ENCODE results near the gene SPRED2. TPM values are rescaled to one million over a fixed set of nuclear protein-coding genes. Genes with fewer than 3 reads are reported as not detected.

Gene SPRED2
- total and polyA plus RNA-seq, 4 donors = 6.7 to 7.5 (median 7.1) TPM

- 90% methylated on average over 7 of the region's 7 CpGs for WGBS
- no peaks in the 10 kb centered on the region for H3K9me3 ChIP-seq (ENCODE audit: control insufficient read depth in 4 of 4, low read length in 3 of 4)
- TF ChIP-seq FOXA1 (IDR thresholded peaks at IDR 0.05) (no peak), EGR1 (IDR thresholded peaks at IDR 0.05; ENCODE audit: low read depth in 2 of 2) (no peak), REST (IDR thresholded peaks at IDR 0.05) (no peak), MAX (IDR thresholded peaks at IDR 0.05) (no peak), HNF4A (conservative IDR thresholded peaks at IDR 0.05) (no peak), TAF1 (conservative IDR thresholded peaks at IDR 0.05) (no peak), ZBTB33 (IDR thresholded peaks at IDR 0.05) (no peak), FOXA2 (IDR thresholded peaks at IDR 0.05) (no peak), RAD21 (IDR thresholded peaks at IDR 0.05) (no peak), GABPA (IDR thresholded peaks at IDR 0.05 in 1 of 2, conservative IDR thresholded peaks at IDR 0.05 in 1 of 2) (no peak), HNF4G (IDR thresholded peaks at IDR 0.05) (no peak), YY1 (IDR thresholded peaks at IDR 0.05) (no peak), ATF3 (IDR thresholded peaks at IDR 0.05) (no peak)
- H3K36me3 ChIP-seq (ENCODE audit: control insufficient read depth in 4 of 4, insufficient read depth in 3 of 4, low read depth in 1 of 4, low read length in 3 of 4) = no peaks in the 10 kb centered on the region
- peaks cover 1 to 33% (median 19%) of the 10 kb centered on the region in 4 donors for H3K4me1 ChIP-seq (ENCODE audit: control insufficient read depth in 4 of 4, insufficient read depth in 4 of 4, low read length in 3 of 4)
- H3K27me3 ChIP-seq (ENCODE audit: control insufficient read depth in 4 of 4, insufficient read depth in 4 of 4, low read length in 3 of 4) = no peaks in the 10 kb centered on the region
- H3K27ac ChIP-seq (ENCODE audit: low read depth in 1 of 2, low read length in 2 of 2) = no peak overlapping the region
- no peak overlapping the region for H3K4me3 ChIP-seq (ENCODE audit: low read depth in 1 of 3, low read length in 3 of 3)
- DNase-seq (ENCODE audit: low spot score) = no peak
- H3K9ac ChIP-seq (ENCODE audit: low read depth in 1 of 2, low read length in 2 of 2) = no peak overlapping the region
Measured at GRCh38 chr2:65358678-65359400, 73.6 kb downstream of the SPRED2 start.

- Histone ChIP-seq H3K9ac (ENCODE audit: low read depth in 1 of 2, low read length in 2 of 2) (no peak overlapping the region), H3K27me3 (ENCODE audit: control insufficient read depth in 4 of 4, insufficient read depth in 4 of 4, low read length in 3 of 4) (no peaks in the 10 kb centered on the region), H3K9me3 (ENCODE audit: control insufficient read depth in 4 of 4, low read length in 3 of 4) (no peaks in the 10 kb centered on the region), H3K36me3 (ENCODE audit: control insufficient read depth in 4 of 4, insufficient read depth in 3 of 4, low read depth in 1 of 4, low read length in 3 of 4) (no peaks in the 10 kb centered on the region), H3K4me3 (ENCODE audit: low read depth in 1 of 3, low read length in 3 of 3) (no peak overlapping the region), H3K4me1 (ENCODE audit: control insufficient read depth in 4 of 4, insufficient read depth in 4 of 4, low read length in 3 of 4) (peaks cover 0 to 24% (median 14%) of the 10 kb centered on the region in 4 donors), H3K27ac (ENCODE audit: low read depth in 1 of 2, low read length in 2 of 2) (no peak overlapping the region)
- DNase-seq (ENCODE audit: low spot score) = no peak
- TF ChIP-seq YY1 (IDR thresholded peaks at IDR 0.05) = no peak
- no peak for TF ChIP-seq HNF4G (IDR thresholded peaks at IDR 0.05)
- no peak for TF ChIP-seq RAD21 (IDR thresholded peaks at IDR 0.05)
- no peak for TF ChIP-seq JUND (IDR thresholded peaks at IDR 0.05)
- no peak for TF ChIP-seq RXRA (IDR thresholded peaks at IDR 0.05)
- no peak for TF ChIP-seq ATF3 (IDR thresholded peaks at IDR 0.05)
- TF ChIP-seq NR2F2 (IDR thresholded peaks at IDR 0.05) = no peak
- no peak for TF ChIP-seq GABPA (IDR thresholded peaks at IDR 0.05 in 1 of 2, conservative IDR thresholded peaks at IDR 0.05 in 1 of 2)
- no peak for TF ChIP-seq EGR1 (IDR thresholded peaks at IDR 0.05; ENCODE audit: low read depth in 2 of 2)
- no peak for TF ChIP-seq TAF1 (conservative IDR thresholded peaks at IDR 0.05)
- TF ChIP-seq REST (IDR thresholded peaks at IDR 0.05) = no peak
- no peak for TF ChIP-seq CTCF (IDR thresholded peaks at IDR 0.05; ENCODE audit: low read depth, low read length, missing input control)
- no peak for TF ChIP-seq FOXA2 (IDR thresholded peaks at IDR 0.05)
- TF ChIP-seq MAX (IDR thresholded peaks at IDR 0.05) = no peak
- TF ChIP-seq FOXA1 (IDR thresholded peaks at IDR 0.05) = no peak
- no peak for TF ChIP-seq HNF4A (conservative IDR thresholded peaks at IDR 0.05)
Measured at GRCh38 chr2:65357959-65358294, 74.5 kb downstream of the SPRED2 start.
